T-helper 1 cell (primary cell): ENCODE data around the gene CACNA1C.

Source experiments
- DNase-seq, 5 donors: peaks; one replicate each; pipeline ENCODE4 v3.0.0-alpha.2; 2012 to 2020

The CACNA1C gene

DNA sequence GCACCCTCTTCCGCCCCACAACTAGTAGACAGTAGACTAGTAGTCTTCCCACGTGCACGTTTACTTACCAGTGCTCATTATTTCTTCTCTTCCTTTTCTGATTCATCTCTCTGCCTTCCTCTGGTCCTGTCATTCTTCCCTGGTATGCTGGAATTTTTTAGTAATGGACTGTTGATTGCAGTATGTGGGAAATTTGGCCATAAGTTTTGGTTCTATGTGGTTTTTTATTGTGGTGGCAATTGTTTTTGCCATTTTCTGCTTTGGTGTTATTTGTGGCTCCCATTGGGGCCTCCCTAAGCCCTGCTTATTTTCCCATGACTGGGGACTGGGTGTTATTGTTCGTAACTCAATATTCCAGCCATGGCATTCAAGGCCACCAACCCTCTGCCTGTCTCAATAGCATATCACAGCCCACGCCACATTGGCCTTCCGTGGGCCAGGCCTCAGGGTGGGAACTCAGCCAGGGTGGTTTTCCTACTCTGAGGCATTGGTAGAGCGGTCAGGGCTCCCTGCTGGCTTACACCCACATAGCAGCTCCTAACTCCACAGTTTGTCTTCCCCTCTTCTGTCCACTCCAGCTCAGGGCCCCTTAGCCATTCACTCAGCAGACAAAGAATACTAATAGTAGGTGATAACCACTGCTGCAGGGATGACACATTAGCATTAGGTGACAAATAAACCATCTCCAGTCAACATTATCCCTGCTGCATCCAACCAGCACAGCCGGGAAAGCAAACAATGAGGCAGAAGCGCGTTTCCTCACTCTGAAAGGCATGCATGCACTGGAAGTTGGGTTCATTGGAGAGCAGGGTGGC is 321.5 kb downstream of the CACNA1C start:
- DNase-seq: no peak

DNA sequence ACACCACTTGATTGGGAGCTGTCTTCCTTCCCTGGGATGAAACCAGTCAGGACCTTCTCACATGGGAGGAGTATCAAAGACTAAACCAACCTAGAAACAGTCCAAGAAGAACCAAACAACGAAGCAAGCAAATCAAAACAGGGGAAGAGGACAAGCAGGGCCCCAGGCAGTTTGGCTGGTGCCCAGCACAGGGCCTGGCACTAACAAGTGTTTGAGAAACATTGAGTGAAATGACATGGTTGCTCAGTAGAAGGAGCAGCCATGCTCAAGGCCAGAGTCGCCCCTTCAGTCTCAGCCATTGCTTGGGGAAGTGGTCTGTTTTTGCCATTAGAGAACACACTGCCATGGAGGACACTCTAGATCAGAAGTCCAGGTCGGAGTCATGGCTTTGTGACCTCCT is 323.1 kb downstream of the CACNA1C start:
- no peak for DNase-seq

DNA sequence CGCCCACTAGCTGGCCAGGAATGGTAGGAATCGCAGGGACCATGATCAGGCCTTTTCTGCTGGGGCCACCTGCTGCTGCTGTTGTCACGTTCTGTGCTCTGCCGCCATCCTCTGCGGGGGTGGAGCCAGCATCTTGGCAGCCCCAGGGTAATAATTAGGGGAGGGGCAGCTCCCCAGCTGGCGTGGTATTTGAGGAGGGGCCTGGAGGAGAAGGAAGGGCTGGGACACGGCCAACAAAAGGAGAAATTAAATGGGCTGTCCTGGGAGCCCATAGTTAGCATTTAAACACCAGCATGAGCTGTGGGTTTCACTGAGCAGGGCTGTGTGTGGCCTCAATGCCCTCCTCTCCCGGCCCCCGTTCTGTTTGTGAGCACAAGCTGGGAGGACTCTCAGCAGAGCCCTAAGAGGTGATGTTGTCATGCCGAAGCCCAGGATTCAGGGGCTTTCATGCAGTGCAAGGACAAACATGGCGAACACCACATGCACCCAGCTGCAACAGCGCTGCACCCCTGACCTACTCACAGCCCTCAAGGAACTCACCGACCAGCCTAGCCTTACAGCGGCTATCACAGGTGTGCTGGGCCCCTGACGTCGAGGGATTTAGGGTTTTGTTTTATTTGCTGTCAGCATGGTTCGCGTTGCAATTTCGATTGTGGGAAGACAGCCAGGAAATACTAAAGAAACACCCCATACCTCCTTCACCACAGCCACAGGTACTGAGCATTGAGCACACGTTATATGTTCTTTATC is 324.3 kb downstream of the CACNA1C start:
- DNase-seq: no peak

DNA sequence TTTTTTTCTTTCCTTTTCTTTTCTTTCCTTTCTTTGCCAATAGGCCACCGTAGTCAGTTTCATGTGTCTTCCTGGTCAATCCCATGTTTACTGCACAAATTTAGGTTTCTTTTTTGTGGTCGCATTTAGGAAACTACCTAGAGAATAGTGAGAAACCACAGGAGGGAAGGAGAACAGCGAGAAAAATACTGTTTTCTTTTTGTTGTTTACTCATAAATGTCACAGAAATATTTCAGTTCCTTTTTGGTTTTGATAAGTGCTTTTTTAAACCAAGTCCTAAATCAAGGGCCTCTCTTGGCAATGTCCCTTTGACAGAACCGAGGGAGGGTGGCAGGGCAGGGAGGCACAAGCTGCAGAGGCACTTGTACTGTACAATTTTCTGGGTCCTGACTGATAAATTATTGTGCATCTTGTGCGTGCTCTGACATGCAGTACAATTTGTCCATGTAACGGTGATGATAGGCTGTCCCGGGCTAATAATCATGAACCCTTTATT is 326.1 kb downstream of the CACNA1C start:
- peak in 1 of 5 donors; percentile 8 for DNase-seq

DNA sequence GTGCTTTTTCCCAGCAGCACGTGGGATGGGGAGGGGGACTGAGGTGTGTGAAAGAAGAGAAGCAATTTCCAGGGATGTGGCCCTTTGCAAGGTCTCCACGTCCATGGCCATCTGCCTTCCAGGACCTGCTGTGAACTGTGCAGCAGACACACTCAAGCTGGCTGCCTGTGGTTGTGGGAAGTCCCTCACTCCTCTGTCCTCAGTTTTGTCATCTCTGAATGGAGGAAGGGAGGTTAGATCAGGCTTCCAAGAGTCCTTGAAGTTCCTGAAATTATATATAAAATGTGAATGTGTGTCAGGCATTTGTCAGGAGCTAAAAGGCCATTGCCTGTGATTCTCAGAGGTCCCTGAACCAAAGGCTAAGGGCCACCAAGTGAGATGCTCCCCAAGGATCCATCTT is 328.2 kb downstream of the CACNA1C start:
- DNase-seq: no peak

DNA sequence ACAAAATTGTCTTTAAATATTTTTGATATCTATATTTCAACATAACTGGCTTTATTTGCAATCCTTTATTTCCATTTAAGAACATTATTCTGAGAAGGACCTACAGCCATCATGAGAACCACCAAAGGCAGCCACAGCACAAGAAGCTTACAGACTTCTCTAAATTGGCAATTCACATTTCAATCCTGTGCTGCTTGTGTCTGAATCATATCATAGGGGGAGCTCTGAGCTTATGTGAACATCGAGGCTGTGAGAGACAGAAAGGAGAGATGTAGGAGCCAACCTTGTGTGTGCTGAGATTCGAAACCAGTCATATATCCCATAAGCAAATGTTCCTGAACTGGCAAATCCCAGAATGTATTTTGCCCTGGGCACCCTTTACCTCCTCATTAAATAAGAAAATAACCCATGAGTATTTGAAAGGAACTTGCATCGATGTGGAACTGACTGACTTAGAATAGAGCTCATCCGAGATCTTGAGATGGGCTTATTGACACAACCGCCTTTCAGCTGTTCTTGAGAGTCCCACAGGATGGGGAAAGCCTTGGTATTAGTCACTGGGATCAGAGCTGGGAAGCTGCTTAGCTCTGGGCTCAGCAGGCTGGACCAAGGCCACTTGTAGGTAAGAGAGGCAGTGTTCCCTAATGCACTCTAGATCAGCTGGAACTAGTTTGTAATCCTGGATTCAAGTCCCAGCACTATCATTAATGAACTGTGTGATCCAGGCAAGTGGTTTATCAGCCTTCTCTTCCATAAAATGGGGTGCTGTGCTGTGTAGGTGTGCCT is 329.8 kb downstream of the CACNA1C start:
- no peak for DNase-seq

DNA sequence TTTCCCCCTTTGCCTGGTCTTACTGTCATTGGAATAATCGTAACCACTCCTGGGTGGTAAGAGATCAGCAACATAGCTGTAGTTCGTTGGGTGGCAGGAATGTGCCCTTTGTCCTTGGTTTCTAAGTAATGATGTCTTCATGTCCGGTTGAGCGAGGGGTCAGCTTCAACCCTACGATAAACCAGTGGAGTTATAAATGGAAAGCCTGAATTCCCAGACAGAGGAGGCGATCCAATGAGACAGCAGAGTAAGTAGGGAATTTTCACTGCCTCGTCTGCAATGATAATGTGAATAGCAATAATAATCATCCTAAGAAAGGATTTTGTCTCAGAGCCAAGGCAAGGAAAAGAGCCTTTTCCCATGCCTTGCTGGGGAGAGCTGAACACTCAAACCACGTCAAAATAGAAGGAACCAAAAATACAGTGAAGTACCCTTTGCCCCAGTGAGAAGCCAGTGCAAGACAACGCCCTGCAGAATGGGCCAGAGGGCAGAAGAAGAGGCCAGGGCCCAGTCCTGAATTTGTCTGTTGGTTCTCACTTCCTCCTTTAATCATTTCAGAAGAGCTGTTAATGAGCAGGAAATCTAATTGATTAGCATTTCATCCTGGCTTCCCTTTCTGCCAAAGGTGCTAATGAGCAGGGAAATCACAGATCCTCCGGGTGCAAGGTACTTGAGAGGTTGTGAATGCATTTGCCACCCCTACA is 330.7 kb downstream of the CACNA1C start:
- no peak for DNase-seq

DNA sequence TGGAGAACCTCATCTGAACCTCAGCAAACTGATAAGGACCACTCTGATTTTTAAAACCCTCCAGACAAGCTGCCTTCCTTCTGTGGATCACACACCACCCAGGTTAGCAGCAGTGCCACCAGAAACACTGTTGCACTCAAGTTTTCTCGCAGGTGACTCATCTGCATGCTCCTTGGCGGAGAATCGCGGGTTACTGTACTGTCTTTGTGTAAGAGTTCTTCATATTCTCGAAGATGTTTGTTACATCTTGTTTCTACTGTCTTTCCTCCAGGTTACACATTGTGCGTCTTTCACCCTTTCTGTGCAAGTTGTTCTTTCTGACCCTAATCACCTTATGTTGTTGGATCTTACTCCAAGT is 331.2 kb downstream of the CACNA1C start:
- DNase-seq: no peak

DNA sequence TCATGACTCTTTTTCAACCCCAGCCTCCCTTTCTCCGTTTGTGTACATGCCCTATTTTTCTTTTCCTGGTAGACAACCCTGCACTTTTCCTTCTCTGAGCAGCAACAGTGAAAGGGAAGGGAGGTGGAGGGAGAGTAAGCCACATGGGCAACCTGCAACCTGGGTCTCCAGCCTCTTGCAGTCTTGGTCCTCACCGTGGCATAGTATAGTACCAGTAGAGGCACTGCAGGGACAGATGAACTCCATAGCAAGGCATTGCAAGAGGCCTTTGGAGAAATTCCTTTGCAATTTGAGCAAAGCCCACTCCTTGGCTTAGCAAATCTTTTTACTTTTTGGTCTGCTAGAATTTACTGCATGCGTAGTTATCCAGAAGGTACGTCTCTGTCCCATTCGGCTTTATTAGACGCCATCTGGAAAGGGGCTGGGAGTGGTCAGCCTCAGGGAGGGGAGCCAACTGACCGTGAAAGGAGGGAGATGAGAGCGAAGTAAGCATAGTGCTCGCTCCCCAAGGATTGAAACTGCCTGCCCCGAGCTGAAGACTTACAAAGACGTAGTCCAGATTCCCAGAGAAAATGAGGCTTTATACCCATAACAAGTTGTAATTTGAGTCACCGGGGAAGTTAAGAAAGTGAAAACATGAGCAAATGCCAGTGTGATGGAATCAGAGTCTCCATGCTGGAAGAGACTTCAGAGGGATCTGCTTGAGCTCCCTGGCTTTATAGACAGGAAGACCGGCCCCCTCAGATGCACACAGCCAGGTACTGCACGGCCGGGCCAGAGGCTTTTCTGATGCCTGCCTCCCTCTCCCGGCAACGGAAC is 332.0 kb downstream of the CACNA1C start:
- no peak for DNase-seq

DNA sequence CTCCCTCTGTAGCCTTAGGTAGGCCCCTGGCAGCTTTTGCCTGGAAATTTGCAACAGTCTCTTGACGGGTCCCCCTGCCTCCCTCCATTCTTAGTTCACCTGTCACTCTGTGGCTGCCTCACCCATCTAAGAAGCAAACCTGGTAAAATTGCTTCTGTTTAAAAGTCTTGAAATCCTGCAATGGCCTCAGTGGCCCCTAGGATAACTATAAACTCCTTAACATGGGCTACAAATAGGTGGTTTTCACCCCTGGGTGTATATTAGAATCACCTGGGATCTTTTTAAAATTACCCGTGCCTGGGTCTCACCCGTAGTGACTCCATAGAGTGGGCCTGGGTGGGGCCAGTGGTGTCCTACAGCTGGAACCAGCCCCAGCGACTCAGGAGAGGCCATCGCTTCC is 332.7 kb downstream of the CACNA1C start:
- DNase-seq: no peak

DNA sequence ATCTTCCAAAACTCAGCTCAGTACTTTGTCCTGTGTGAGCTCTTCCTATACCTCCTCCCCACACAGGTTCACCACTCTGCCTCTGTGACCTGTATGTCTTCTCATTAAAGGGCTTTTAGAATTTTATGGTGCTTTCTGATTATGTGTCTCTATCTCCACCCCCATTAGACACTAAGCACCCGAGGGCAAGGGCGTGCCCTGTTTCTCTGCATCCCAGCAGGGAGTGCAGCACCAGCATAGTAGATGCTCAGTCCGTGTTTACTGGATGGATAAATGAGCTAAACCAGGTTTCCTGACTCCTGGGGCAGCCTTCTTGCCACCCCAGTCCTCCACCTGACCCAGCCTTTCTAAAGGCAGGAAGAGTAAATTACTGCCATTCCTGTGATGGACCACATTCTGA is 333.8 kb downstream of the CACNA1C start:
- DNase-seq: no peak

DNA sequence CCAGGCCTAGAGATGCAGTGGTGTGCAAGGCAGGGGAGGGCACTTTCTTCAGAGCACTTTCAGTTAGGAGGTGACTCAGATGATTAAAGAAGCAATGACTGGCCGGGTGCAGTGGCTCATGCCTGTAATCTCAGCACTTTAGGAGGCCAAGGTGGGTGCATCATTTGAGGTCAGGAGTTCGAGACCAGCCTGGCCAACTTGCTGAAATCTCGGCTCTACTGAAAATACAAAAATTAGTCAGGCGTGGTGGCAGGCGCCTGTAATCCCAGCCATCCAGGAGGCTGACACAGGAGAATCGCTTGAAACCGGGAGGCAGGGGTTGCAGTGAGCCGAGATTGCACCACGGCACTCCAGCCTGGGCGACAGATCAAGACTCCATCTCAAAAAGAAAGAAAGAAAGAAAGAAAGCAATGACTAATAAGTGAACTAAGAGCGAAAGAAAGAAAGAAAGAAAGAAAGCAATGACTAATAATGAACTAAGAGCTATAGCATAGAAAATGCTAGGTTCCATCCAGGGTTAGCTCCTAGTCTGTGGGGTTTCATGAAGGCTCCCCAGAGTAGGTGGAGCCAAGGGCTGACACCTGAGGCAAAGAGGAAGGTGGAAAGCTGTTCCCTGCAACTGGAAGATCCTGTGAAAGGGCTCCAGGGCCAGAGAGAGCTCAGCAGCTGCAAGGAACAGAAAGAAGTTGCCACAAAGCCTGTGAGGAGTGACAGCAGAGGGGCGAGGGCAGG is 334.5 kb downstream of the CACNA1C start:
- peak in 1 of 5 donors; percentile 58 for DNase-seq

DNA sequence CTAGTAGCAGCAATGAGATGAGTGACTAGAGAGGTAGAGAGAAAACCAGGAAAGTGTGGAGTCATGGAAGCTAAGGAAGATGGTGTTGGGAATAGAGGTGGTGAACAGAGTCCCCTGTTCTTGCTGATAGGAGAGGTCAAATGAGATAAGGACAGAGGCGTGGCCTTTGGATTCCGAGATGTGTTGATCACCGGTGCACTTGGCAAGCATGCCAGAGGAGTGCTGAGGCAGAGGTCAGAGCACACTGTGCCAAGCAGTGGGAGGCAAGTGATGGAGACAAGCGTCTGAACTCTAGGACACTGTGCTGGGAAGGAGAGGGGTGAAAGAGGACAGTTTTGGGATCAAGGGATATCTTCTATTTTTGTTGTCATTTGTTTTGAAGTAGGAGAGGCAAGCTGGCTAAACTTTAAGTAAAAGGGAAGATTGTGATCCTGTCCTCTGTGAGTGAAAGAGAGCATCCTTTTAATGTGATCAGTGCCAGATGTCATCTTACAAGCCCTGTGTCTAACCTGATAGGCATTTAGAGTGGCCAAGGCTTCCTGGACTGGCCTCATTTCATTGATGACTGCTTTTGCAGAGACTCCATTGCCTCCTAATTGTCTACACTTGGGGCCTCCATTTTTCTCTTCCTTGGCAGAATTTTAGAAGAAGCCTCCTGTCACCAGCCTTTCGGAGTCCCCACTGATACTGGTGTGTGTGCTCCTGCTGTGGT is 336.4 kb downstream of the CACNA1C start:
- no peak for DNase-seq

DNA sequence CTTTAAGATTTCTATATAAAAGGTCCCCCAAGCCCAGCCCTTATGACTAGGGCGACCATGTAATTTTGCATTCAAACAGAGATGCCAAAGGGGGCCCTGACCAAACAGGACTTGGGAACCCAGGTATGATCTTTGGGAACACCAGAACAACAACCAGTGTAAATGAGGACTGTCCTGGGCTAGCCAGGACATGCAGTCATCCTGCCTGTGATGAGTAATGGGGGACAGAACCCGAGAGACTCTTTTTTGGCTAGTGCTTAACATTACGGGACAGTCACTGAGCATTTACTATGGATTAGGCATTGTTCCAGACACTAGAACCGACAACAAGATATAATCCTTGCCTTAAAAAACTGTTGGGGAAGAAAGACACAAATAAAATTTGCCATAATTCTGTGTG is 337.3 kb downstream of the CACNA1C start:
- no peak for DNase-seq

DNA sequence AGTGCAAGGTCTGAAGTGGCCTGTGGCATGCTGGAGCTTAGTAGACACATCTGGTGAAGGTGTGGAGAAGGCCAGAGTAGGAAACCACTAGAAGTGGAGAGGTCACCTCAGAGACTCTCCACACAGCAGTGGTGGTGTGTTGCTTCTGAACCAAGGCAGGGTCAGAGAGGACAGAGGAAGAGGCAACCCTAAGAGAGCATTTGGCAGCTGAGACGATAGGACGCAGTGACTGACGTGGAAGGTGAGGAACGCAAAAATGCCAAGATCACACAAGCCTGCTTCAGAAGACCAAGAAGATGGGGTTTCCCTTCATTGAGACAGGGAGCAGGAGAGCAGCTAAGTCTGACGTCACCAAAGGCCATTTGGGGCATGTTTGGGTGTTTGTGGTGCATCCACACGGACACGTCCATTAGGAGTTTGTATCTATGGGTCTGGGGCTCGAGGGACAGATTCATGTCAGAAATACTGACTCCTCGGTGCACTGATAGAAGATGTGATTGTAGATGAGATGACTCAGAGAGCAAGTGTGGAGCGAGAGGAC is 338.1 kb downstream of the CACNA1C start:
- DNase-seq: no peak

DNA sequence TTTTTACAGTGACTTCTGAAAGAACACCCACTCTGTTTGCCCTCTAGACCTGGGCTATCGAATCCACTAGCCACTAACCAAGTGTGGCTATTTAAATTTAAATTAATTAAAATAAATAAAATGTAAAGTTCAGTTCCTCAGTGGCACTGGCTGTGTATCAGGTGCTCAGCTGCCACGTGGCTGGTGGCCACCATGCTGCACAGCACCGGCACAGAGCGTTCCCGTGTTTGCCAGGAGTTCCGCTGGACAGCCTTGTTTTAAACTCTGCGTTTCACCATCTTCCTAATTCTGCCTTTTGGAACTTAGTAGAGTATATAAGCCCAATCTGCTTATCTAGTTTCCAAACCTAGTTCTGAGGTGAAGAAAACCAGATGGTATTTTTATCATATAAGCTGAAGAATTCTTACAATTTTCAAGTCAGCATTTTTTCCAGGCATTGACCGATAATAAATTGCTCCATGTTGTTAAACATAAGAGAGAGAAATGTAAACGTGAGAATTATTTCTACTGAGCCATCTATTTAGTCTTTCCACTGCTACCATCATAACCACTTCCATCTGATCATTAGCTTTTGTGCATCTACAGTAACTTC is 339.0 kb downstream of the CACNA1C start:
- no peak for DNase-seq

DNA sequence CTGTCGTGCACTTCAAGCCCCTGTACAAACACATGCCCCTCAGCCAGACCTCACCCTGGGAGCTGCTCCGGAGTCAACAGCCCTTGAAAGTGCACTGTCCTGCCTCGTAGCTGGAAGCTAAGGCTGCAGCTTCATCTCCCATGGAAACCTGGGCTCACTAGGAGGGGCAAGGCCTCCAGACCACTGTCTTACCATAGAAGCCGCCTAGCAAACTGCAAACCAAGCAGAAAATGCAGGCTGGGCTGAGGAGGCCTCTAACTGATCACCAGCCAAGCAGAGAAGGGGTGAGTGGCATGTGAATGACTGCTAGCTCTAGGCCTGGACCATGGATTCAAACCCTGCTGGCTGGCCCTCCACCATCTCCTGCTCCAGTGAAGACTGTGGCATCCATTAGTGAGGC is 340.2 kb downstream of the CACNA1C start:
- no peak for DNase-seq

DNA sequence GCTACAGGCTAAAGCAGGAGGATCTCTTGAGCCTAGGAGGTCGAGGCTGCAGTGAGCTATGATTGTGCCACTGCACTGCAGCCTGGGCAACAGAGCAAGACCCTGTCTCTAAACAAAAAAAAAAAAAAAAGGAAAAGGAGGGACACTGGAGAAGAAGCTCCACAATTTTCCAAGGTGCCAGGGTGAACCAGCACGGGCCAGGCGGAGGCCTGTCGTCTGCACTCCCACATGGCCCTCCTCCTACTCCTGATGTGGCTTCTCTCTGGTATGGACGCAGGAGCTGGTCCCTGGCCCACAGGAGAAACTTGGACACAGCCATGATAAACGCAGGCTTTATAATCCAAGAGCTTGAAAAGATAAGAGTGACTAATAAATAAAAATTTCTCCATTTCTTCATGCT is 341.2 kb downstream of the CACNA1C start:
- DNase-seq: no peak

DNA sequence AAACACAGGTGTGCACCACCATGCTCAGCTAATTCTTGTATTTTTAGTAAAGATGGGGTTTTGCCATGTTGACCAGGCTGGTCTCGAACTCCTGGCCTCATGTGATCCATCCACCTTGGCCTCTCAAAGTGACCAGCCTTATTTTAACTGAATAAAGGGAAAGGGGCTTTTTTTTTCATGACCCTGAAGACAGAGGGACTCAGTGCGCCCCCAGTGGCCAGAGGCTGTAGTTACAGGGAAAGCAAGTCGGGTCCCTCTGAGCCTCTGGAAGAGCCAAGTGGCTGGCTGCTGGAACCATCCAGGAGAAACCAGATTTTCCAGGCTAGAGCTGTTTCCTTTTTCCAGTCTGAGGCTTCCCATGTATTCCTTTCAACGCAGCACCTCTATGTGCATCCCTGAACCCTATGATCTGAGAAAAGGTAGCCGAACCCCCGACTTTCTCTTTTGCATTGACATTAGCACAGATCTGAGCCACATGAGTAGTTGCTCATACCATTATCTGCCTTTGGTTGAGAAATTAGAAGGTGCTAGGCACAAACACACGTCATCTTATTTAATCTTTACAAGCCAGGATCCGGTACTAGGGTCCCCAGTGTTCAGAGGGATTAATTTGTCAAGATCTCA is 342.7 kb downstream of the CACNA1C start:
- peak in 2 of 5 donors; percentile 2 to 8 for DNase-seq
